GM10847 (cell line): ENCODE results near the gene SESN1.

Experiments
- POLR2A ChIP-seq: IDR thresholded peaks from 2 replicates; pipeline ENCODE4 v1.6.1; 2011; ENCODE audit not compliant: insufficient read length; ENCODE audit errors: extremely low read depth

Gene SESN1

DNA sequence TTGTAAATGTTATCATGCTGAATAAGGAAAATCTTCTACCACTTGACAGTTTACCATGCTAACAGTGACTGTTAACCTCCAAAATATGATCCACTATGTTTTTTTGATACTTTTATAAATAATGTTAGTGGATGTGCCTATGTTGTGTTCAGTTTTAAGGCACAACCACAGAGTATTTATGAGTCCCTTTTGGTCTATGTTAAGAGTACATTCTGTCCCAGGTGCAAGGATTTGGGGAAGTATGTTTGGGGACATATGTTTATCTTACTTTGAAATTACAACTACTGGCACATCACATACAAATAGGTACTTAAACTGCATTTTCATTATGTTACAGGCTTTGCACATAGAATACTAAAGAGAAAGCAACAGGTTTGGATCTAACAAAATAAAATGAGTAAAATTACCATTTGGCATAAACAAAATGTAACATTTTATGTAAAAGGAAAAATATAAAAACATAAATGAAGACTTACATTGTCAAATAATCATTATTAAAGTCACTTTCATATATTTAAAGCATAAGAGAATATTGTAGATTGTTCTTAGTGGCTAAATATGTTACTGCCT lies 71.2 kb downstream of the SESN1 start:
- no peak for TF ChIP-seq POLR2A

DNA sequence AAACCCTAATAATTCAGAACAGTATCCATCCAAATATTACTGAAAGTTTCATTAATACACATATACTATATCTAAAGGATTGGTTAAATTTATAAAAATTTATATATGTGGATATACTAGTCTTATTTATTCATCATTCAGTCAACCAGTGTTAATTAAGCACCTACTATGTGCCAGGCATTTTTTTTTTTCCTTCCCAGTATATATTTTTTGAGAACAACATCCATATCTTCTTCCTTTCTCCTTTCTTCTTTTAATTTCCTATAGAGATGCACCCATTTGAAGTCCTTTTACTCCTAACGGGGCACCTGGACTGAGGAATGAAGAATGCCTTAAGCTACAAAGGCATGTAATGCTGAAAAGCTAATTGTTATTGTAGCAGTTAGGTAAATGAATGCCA lies 72.8 kb downstream of the SESN1 start:
- no peak for TF ChIP-seq POLR2A

- no peak for TF ChIP-seq POLR2A
Measured at GRCh38 chr6:109019911-109020310, 74.7 kb downstream of the SESN1 start.

GRCh38 chr6:109015176-109015575 lies 79.5 kb downstream of the SESN1 start:
- no peak for TF ChIP-seq POLR2A

DNA sequence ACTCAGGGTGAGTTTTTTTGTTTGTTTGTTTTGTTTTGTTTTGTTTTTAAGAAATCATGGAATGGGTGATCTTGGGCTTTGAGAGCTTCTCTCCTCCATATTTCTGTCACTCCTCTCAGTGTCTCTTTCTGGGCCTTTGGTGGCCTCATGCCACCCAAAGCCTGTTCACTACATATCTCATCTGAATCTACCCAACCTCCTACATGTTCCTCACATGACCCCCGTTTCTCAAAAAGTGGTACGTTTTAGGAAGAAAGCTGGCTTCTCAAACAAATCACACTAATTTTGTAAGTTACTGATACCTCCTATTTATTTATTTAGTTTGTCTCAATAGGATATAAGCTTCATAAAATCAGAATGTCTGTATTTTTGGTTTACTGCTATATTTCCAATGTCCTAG lies 80.0 kb downstream of the SESN1 start:
- TF ChIP-seq POLR2A: no peak

DNA sequence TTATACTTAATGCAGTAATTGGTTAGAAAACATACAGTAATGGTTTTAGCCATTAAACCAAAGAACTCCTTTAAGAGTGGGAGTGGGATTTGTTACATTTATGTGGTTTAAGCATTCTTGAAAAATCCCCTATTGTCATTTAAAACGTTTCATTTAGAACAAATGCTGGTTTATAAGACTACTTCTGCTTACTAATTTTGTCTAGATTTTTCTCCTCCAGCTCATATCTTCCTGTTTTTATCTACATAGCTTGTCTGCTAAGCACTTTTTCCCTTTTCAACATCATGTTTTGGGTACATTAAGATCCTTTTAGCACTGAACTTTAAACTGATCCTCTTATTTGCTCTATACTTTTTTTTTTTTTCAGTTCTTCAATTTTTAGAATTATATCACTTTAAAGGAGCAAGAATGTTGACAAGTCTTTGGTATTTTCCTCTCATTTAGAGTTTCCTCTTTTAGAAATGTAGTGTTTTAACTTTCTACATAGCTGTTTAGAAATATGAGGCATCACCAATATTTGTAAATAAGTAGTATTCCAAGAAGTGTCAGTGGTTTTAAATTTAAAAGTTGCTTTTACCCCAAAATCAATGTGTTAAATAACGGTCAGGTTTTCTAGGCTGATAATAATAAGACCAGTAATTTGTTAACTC lies 80.9 kb downstream of the SESN1 start:
- no peak for TF ChIP-seq POLR2A

DNA sequence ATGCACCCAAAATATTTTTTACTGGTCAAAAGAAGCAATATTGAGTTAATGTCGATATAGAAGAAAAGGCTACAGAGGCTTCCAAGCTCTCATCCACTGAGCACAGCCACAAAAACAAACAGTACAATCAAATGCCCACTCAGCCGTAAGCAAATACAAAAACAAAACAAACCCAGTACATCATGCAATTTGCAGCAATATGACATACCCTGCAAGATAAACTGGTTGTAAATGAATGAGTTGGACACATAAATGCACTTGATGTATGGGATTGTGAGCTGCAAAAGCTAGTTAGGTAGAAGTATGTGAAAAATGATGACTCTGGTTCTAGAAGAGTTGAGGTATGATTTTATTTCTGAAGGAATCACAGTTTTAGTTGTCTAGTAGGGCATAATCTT lies 83.9 kb downstream of the SESN1 start:
- no peak for TF ChIP-seq POLR2A

- TF ChIP-seq POLR2A: no peak
Measured at GRCh38 chr6:109009962-109010704, 84.5 kb downstream of the SESN1 start.

DNA sequence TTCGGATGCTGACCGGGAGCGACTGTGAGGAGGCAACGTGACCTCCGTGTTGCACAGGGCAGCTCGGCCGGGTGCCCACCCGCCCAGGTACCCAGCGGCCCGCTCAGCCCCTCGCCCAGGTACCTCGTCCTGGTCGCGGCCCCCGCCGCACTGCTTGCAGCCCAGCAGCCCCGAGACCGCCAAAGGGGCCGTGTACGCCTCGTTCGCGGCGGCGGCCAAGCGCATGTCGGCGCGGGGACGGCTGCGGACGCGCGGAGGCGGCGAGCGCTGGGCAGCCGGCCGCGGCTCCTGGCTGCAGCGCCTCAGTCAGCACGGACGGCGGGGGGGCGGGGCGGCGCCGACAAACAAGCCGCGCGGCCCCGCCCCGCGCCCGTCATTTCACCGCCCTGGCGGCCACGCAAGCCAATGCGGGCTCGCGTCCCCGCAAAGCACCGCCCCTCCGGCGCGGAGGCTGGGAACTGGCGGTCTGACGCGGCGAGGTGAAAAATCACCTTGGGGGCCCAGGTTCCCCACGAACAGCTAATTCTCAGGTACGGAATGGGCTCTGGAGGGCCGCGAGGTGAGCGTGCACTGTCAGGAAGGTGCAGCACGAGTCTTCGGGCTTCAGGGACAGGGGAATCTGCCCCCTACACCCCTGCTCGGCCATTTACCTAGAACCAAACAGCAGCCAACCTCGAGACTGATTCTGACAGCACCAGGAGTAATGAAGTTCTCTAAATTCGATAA lies 85.2 kb downstream of the SESN1 start:
- no peak for TF ChIP-seq POLR2A

GRCh38 chr6:109008537-109009235 lies 86.0 kb downstream of the SESN1 start:
- TF ChIP-seq POLR2A: no peak

GRCh38 chr6:109008054-109008453 lies 86.6 kb downstream of the SESN1 start:
- TF ChIP-seq POLR2A: no peak

GRCh38 chr6:109007521-109007920 lies 87.1 kb downstream of the SESN1 start:
- TF ChIP-seq POLR2A: no peak

DNA sequence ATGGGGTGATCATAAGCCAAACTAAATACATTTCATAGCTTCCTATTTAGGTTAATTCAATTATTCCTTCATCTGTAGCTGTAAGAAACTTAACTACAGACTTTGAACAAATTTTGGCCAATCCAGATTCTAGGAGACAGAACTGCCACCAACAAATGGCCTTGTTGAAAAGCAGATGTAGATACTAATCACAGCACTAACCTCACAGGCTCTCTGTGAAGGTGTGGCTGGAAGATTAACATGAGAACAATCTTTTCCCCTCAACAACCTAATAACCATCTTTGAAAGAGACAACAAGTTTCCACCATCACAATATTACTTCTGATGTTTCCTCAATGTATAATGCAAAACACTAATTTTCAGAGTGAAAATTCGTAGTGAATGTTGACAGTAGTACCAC lies 87.8 kb downstream of the SESN1 start:
- no peak for TF ChIP-seq POLR2A

GRCh38 chr6:109002882-109003281 lies 91.8 kb downstream of the SESN1 start:
- TF ChIP-seq POLR2A: no peak

DNA sequence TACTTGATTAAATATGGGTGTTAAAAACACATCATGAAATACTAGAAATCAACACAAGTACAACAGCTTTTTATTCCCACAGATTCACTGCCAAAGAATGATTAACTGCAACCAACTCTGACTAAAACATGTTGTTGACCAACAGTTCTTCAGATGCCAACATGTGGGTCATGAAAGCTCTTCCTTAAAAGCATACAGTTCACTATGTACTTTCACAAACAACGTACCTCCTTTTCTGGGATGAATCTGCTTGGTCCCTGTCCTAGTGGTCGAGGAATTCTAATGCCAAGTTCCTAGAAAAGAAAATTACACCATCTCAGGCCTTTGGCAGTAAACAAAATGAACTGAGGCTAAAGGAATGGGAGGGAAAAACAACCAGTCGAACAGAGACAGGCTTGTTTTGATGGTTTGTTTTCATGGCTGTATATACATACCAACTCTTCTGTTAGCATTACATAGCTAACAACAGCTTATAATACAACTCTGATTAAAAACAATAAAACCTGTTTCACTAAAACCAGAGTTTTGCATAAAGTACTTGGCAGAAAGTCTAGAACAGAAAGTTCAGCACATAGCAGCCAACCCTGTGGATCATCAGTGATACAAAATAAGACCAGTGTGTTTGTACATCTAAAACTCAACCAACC lies 92.5 kb downstream of the SESN1 start:
- TF ChIP-seq POLR2A: no peak

DNA sequence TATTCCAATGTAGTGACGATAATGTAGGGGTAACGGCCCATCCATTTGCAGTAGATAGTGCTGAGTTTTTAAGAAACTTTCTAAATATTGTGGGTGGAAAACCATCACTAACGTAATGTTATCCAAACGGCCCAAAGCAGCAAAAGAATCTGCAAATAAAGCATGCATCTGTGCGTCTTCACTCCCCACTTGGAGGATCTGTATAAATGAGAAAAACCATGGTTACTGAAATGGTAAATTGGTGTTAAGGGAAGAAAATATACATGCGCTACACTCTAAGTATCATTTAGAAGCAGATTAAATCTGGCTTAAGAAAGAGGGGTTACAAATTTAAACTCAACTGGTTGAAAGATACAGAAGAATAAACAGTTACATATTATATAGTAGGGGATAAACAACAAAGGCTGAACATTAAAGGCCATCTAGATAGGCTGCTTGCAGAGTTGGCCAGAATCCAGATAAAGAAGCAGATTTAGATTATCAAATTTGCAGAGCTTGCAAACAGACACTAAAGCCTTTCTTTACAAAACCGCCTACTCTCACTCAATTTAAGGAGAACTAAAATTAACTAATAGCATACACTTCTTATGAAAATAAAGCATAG lies 93.3 kb downstream of the SESN1 start:
- TF ChIP-seq POLR2A: no peak
